ENCODE measurements around the gene TCF20. TPM values are rescaled to one million over a fixed set of nuclear protein-coding genes. Genes with fewer than 3 reads are reported as not detected.
A peak's percentile ranks its signal among the peaks of the same experiment; 100 is the strongest.

Gene TCF20
- 10 to 100 TPM; 14.1 to 15.8 TPM for total RNA-seq
- polyA plus RNA-seq = 1 to 10 TPM; 1.0 to 4.6 TPM

DNA sequence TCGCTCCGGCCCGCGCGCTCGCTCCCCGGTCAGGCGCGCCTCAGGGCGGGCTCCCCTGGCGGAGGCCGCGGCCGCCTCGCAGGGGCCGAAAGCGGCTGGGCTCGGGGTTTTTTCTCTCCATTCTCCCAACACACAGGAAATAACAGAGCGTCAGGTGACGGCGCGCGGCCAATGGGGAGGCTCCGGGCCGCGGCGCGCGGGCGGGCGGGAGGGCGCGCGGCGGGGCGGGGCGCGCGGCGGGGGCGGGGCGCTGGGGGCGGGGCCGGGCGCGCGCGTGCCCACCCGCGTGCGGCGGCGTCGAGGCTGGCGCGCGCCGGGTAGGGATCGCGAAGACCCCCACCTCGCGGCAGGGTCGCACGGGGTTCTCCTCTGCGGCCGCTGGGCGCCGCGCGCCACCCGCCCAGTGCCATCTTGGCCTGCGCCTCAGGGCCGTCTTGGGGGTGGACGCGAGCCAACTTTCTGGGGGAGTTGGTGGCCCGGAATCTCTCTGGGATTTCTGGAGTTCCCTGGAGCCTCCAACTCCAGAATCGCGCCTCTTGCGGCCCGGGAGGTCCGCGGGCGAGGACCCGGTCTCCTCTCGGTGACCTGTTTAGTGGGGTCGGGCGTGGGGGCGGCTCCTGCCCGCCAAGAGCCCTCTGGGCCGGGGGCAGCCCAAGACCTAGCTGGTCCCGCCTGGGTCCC, at the start of gene TCF20:
Gene TCF20, minus strand, starts transcription at position 144 of the 681 bp plus-strand sequence. CDS start 55,348 bp downstream, outside the sequence.
- H3K4me3 ChIP-seq (ENCODE audit: low read depth in 1 of 3, low read length in 3 of 3) = peak within 1 kb of the TSS; percentile 77 to 95 (median 88)
- 5% methylated on average over 91 of the region's 91 CpGs for WGBS
- H3K27me3 ChIP-seq (ENCODE audit: control insufficient read depth in 4 of 4, insufficient read depth in 4 of 4, low read length in 3 of 4) = no peaks in the 10 kb centered on the region
- TF ChIP-seq, protein P1, sequence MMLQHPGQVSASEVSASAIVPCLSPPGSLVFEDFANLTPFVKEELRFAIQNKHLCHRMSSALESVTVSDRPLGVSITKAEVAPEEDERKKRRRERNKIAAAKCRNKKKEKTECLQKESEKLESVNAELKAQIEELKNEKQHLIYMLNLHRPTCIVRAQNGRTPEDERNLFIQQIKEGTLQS (IDR thresholded peaks at IDR 0.05) = no peak
- TF ChIP-seq, protein P2, sequence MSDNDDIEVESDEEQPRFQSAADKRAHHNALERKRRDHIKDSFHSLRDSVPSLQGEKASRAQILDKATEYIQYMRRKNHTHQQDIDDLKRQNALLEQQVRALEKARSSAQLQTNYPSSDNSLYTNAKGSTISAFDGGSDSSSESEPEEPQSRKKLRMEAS (IDR thresholded peaks at IDR 0.05) = no peak
- TF ChIP-seq FOXA1 (IDR thresholded peaks at IDR 0.05) (no peak), JUND (IDR thresholded peaks at IDR 0.05) (no peak), TAF1 (conservative IDR thresholded peaks at IDR 0.05) (no peak), HNF4A (conservative IDR thresholded peaks at IDR 0.05) (no peak), HNF4G (IDR thresholded peaks at IDR 0.05) (no peak), YY1 (IDR thresholded peaks at IDR 0.05) (no peak), RXRA (IDR thresholded peaks at IDR 0.05) (no peak), GABPA (IDR thresholded peaks at IDR 0.05 in 1 of 2, conservative IDR thresholded peaks at IDR 0.05 in 1 of 2) (no peak)
- TF ChIP-seq, protein P3, sequence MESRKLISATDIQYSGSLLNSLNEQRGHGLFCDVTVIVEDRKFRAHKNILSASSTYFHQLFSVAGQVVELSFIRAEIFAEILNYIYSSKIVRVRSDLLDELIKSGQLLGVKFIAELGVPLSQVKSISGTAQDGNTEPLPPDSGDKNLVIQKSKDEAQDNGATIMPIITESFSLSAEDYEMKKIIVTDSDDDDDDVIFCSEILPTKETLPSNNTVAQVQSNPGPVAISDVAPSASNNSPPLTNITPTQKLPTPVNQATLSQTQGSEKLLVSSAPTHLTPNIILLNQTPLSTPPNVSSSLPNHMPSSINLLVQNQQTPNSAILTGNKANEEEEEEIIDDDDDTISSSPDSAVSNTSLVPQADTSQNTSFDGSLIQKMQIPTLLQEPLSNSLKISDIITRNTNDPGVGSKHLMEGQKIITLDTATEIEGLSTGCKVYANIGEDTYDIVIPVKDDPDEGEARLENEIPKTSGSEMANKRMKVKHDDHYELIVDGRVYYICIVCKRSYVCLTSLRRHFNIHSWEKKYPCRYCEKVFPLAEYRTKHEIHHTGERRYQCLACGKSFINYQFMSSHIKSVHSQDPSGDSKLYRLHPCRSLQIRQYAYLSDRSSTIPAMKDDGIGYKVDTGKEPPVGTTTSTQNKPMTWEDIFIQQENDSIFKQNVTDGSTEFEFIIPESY (IDR thresholded peaks at IDR 0.05) = no peak
- H3K36me3 ChIP-seq (ENCODE audit: control insufficient read depth in 4 of 4, insufficient read depth in 3 of 4, low read depth in 1 of 4, low read length in 3 of 4) = no peaks in the 10 kb centered on the region
- peak; percentile 77 for DNase-seq (ENCODE audit: low spot score)
- peak within 1 kb of the TSS; percentile 16 to 75 for H3K9ac ChIP-seq (ENCODE audit: low read depth in 1 of 2, low read length in 2 of 2)
- H3K4me1 ChIP-seq (ENCODE audit: control insufficient read depth in 4 of 4, insufficient read depth in 4 of 4, low read length in 3 of 4) = peaks cover 7 to 22% (median 14%) of the 10 kb centered on the region in 4 donors
- no peaks in the 10 kb centered on the region for H3K9me3 ChIP-seq (ENCODE audit: control insufficient read depth in 4 of 4, low read length in 3 of 4)
- H3K27ac ChIP-seq (ENCODE audit: low read depth in 1 of 2, low read length in 2 of 2) = peak within 1 kb of the TSS; percentile 83 to 88

DNA sequence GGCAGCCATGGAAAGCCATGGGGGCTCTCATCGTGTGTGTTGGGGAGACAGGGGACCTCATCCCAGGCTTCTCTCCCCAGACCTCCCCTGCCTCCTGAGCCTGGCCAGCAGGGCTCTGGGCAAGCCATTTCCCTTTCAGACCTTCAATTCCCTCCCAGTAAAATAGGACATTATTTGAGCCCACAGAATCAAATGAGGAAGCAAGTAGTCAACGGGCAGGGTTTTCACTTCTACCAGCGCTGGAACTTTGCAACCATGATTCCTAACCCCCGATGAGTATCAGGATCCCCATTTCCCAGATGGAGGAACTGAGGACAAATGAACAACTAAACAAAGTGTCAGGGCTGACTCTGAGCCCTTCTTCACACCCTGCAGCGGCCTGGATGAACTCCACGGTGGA, 48.9 kb upstream of the TCF20 start:
- H3K4me3 ChIP-seq (ENCODE audit: low read depth in 1 of 3, low read length in 3 of 3) = no peak overlapping the region
- H3K27ac ChIP-seq (ENCODE audit: low read depth in 1 of 2, low read length in 2 of 2) = no peak overlapping the region
- H3K36me3 ChIP-seq (ENCODE audit: control insufficient read depth in 4 of 4, insufficient read depth in 3 of 4, low read depth in 1 of 4, low read length in 3 of 4) = no peaks in the 10 kb centered on the region
- H3K9me3 ChIP-seq (ENCODE audit: control insufficient read depth in 4 of 4, low read length in 3 of 4) = no peaks in the 10 kb centered on the region
- H3K27me3 ChIP-seq (ENCODE audit: control insufficient read depth in 4 of 4, insufficient read depth in 4 of 4, low read length in 3 of 4) = no peaks in the 10 kb centered on the region
- TF ChIP-seq, protein P2 (IDR thresholded peaks at IDR 0.05) = no peak
- TF ChIP-seq EGR1 (IDR thresholded peaks at IDR 0.05; ENCODE audit: low read depth in 2 of 2) (no peak), RXRA (IDR thresholded peaks at IDR 0.05) (no peak), NR2F2 (IDR thresholded peaks at IDR 0.05) (no peak), HNF4G (IDR thresholded peaks at IDR 0.05) (no peak), TAF1 (conservative IDR thresholded peaks at IDR 0.05) (no peak), FOXA1 (IDR thresholded peaks at IDR 0.05) (no peak), GABPA (IDR thresholded peaks at IDR 0.05 in 1 of 2, conservative IDR thresholded peaks at IDR 0.05 in 1 of 2) (no peak), HNF4A (conservative IDR thresholded peaks at IDR 0.05) (no peak), SP1 (IDR thresholded peaks at IDR 0.05) (no peak)
- TF ChIP-seq, protein P4, sequence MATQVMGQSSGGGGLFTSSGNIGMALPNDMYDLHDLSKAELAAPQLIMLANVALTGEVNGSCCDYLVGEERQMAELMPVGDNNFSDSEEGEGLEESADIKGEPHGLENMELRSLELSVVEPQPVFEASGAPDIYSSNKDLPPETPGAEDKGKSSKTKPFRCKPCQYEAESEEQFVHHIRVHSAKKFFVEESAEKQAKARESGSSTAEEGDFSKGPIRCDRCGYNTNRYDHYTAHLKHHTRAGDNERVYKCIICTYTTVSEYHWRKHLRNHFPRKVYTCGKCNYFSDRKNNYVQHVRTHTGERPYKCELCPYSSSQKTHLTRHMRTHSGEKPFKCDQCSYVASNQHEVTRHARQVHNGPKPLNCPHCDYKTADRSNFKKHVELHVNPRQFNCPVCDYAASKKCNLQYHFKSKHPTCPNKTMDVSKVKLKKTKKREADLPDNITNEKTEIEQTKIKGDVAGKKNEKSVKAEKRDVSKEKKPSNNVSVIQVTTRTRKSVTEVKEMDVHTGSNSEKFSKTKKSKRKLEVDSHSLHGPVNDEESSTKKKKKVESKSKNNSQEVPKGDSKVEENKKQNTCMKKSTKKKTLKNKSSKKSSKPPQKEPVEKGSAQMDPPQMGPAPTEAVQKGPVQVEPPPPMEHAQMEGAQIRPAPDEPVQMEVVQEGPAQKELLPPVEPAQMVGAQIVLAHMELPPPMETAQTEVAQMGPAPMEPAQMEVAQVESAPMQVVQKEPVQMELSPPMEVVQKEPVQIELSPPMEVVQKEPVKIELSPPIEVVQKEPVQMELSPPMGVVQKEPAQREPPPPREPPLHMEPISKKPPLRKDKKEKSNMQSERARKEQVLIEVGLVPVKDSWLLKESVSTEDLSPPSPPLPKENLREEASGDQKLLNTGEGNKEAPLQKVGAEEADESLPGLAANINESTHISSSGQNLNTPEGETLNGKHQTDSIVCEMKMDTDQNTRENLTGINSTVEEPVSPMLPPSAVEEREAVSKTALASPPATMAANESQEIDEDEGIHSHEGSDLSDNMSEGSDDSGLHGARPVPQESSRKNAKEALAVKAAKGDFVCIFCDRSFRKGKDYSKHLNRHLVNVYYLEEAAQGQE (IDR thresholded peaks at IDR 0.05) = no peak
- TF ChIP-seq, protein P5, sequence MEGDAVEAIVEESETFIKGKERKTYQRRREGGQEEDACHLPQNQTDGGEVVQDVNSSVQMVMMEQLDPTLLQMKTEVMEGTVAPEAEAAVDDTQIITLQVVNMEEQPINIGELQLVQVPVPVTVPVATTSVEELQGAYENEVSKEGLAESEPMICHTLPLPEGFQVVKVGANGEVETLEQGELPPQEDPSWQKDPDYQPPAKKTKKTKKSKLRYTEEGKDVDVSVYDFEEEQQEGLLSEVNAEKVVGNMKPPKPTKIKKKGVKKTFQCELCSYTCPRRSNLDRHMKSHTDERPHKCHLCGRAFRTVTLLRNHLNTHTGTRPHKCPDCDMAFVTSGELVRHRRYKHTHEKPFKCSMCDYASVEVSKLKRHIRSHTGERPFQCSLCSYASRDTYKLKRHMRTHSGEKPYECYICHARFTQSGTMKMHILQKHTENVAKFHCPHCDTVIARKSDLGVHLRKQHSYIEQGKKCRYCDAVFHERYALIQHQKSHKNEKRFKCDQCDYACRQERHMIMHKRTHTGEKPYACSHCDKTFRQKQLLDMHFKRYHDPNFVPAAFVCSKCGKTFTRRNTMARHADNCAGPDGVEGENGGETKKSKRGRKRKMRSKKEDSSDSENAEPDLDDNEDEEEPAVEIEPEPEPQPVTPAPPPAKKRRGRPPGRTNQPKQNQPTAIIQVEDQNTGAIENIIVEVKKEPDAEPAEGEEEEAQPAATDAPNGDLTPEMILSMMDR (IDR thresholded peaks at IDR 0.05; ENCODE audit: low read depth, low read length, missing input control) = no peak
- TF ChIP-seq, protein P1 (IDR thresholded peaks at IDR 0.05) = no peak
- no peak overlapping the region for H3K9ac ChIP-seq (ENCODE audit: low read depth in 1 of 2, low read length in 2 of 2)
- DNase-seq (ENCODE audit: low spot score) = no peak
- peaks cover 0 to 1% (median 0%) of the 10 kb centered on the region in 4 donors for H3K4me1 ChIP-seq (ENCODE audit: control insufficient read depth in 4 of 4, insufficient read depth in 4 of 4, low read length in 3 of 4)
- WGBS = 81% methylated on average over 6 of the region's 6 CpGs

Data from liver (tissue), 9 donors.